Endothelial cell (in vitro differentiated cells): Measurements from ENCODE around the gene TRPC4AP. TPM values are rescaled to one million over a fixed set of nuclear protein-coding genes. Genes with fewer than 3 reads are reported as not detected.
"Not testable (repeated sequence)": the region's sequence is repeated elsewhere in the genome, so short reads cannot be mapped to it uniquely, and the experiment has no call there.

Experiments
- DNase-seq: peaks from one replicate; pipeline ENCODE4 v3.0.0; 2021; ENCODE audit warnings: low spot score
- H3K27ac Mint-ChIP-seq: one replicate; pipeline ENCODE4 v1.8.0; 2021; ENCODE audit warnings: mixed read lengths, inconsistent platforms; ENCODE audit not compliant: unreplicated experiment
- H3K27me3 Mint-ChIP-seq: one replicate; pipeline ENCODE4 v1.8.0; 2021; ENCODE audit warnings: mild to moderate bottlenecking, moderate library complexity, mixed read lengths, inconsistent platforms; ENCODE audit not compliant: unreplicated experiment
- H3K36me3 Mint-ChIP-seq: one replicate; pipeline ENCODE4 v1.8.0; 2021; ENCODE audit warnings: mild to moderate bottlenecking, low read depth, mixed read lengths, inconsistent platforms; ENCODE audit not compliant: unreplicated experiment
- H3K4me1 Mint-ChIP-seq: one replicate; pipeline ENCODE4 v1.8.0; 2021; ENCODE audit warnings: mild to moderate bottlenecking, mixed read lengths, inconsistent platforms; ENCODE audit not compliant: unreplicated experiment
- H3K4me3 Mint-ChIP-seq: one replicate; pipeline ENCODE4 v1.8.0; 2021; ENCODE audit warnings: mild to moderate bottlenecking, mixed read lengths, inconsistent platforms; ENCODE audit not compliant: unreplicated experiment
- H3K9me3 Mint-ChIP-seq: one replicate; pipeline ENCODE4 v1.8.0; 2021; ENCODE audit warnings: mixed read lengths, inconsistent platforms; ENCODE audit not compliant: unreplicated experiment
- total RNA-seq: library from RNA; stranded (reverse); fragmentation: NEBNext Ultra II Directional; extraction: Animal tissue kit (Norgen Biotek cat#: 25700); gene quantifications from one replicate; pipeline ENCODE4 v1.2.1, GENCODE V29; 2021; ENCODE audit not compliant: unreplicated experiment
- TF ChIP-seq, protein P1 (sequence below): fragments of 200-600 bp; sonication (generic); IDR thresholded peaks from one replicate; pipeline ENCODE4 v1.5.0; 2021; ENCODE audit warnings: antibody characterized with exemption; ENCODE audit not compliant: unreplicated experiment

Gene TRPC4AP
- total RNA-seq, 1 donor from 2014 or later = 109 TPM

DNA sequence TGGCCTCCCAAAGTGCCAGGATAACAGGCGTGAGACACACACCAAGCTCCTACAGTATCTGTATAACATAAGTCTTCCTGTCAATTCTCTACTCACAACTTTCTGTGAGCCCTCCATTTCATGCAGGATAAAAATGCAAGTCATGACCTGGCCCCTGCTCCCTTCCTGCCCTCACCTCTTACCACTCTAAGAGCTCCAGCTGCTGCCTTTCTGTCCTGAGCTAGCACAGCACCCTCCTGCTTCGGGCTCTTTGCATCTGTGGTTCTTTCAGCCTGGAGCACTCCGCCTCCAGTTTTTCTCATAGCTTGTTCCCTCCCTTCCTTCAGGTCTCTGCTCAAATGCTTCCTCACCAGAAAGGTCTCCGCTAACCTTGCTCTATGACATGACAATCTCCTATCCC is 23.7 kb upstream of the TRPC4AP start:
- H3K27me3 Mint-ChIP-seq = peaks cover 2% of the 10 kb centered on the region
- peak overlapping the region; percentile 15 for H3K4me3 Mint-ChIP-seq
- no peaks in the 10 kb centered on the region for H3K9me3 Mint-ChIP-seq
- no peak for DNase-seq
- TF ChIP-seq, protein P1, sequence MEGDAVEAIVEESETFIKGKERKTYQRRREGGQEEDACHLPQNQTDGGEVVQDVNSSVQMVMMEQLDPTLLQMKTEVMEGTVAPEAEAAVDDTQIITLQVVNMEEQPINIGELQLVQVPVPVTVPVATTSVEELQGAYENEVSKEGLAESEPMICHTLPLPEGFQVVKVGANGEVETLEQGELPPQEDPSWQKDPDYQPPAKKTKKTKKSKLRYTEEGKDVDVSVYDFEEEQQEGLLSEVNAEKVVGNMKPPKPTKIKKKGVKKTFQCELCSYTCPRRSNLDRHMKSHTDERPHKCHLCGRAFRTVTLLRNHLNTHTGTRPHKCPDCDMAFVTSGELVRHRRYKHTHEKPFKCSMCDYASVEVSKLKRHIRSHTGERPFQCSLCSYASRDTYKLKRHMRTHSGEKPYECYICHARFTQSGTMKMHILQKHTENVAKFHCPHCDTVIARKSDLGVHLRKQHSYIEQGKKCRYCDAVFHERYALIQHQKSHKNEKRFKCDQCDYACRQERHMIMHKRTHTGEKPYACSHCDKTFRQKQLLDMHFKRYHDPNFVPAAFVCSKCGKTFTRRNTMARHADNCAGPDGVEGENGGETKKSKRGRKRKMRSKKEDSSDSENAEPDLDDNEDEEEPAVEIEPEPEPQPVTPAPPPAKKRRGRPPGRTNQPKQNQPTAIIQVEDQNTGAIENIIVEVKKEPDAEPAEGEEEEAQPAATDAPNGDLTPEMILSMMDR = no peak
- peaks cover 45% of the 10 kb centered on the region for H3K36me3 Mint-ChIP-seq
- H3K4me1 Mint-ChIP-seq = peaks cover 14% of the 10 kb centered on the region
- peak overlapping the region; percentile 39 for H3K27ac Mint-ChIP-seq

DNA sequence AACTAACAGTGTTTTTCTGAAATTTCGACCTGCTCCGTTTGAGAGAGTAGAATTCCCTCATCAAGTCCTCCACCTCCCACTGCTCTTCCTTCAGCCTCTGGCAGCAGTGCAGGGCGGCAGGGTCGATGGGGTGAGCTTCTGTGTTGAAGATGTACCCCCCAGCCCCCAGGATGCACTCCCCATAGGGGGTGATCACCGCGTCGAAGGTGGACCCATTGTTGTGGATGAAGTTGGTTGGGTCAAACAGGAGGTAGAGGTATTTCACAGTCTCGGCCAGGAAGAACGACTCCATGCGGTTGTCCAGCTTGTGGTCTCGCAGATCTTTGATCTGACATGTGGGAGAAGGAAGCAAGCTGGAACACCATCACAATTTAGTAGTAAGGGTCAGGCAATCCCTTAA is 23.0 kb upstream of the TRPC4AP start:
- Mint-ChIP-seq H3K4me1 (peaks cover 15% of the 10 kb centered on the region), H3K4me3 (peak overlapping the region; percentile 8), H3K9me3 (no peaks in the 10 kb centered on the region), H3K27me3 (peaks cover 2% of the 10 kb centered on the region), H3K27ac (no peak overlapping the region), H3K36me3 (peaks cover 41% of the 10 kb centered on the region)
- no peak for DNase-seq
- TF ChIP-seq, protein P1 = no peak

DNA sequence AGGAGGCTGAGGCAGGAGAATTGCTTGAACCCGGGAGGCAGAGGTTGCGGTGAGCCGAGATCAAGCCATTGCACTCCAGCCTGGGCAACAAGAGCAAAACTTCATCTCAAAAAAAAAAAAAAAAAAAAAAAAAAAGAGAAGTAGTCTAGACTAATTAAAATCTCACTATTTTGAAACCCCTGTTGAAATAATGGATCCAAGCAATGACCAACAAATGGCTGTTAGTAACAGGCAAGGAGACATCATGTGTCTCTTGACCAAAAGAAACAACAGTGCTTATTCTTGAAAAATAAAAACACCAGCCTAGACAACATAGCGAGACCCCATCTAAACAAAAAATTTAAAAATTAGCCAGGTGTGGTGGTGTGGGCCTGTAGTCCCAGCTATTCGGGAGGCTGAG is 19.7 kb upstream of the TRPC4AP start:
- not testable (repeated sequence) for DNase-seq, H3K4me3 Mint-ChIP-seq, H3K27ac Mint-ChIP-seq, H3K27me3 Mint-ChIP-seq, H3K9me3 Mint-ChIP-seq
- peaks cover 17% of the 10 kb centered on the region for H3K36me3 Mint-ChIP-seq
- H3K4me1 Mint-ChIP-seq = peaks cover 14% of the 10 kb centered on the region

DNA sequence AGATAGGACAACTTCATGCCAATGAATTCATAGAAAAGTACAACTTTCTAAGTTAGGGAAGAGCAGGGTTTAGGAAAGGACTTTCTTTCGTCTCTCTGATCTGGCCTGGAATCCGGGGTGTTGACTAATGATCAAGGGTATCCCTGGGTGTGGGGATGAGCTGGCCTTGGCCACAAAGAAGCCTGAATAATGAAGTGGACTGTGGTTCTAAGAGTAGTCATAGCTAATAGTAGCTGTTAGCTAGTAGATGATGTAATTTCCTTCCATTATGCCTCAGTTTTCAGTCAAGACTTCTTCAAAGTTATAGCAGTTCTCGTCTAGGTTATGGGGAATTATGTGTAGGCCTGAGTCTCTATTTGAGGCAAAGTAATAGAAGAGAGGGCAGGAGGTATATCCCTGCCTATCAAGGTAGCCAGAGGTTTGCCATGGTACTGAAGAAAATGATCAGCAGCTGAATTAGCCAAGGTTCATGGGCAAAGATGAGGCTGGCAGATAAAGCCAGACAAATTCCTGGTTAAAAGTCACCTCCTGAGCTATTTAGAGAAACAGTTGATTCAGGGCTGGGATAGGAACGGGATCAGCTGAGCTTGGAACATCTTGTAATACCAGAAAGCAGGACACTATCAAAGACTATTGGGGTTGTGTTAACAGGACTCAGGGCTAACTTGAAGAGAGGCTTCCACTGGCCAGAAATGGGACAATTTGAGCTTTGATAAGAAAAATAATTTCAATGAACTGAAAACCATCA is 18.7 kb upstream of the TRPC4AP start:
- TF ChIP-seq, protein P1 = no peak
- Mint-ChIP-seq H3K9me3 (no peaks in the 10 kb centered on the region), H3K27ac (peak overlapping the region; percentile 43), H3K27me3 (no peaks in the 10 kb centered on the region), H3K4me3 (no peak overlapping the region), H3K36me3 (peaks cover 13% of the 10 kb centered on the region), H3K4me1 (peaks cover 14% of the 10 kb centered on the region)
- no peak for DNase-seq

DNA sequence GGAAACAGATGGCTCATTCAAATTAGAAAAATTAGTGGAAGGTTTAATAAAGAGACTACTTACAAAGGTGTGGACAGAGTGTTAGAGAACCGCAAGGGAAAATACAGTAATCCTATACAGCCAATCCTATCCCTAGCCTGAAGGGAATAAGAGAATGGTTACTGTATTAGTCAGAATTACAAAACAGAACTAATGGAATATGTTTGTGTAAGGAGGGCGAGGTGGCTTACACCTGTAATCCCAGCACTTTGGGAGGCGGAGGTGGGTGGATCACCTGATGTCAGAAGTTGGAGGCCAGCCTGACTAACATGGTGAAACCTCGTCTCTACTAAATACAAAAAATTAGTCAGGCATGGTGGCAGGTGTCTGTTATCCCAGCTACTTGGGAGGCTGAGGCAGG is 16.3 kb upstream of the TRPC4AP start:
- Mint-ChIP-seq H3K27me3 (no peaks in the 10 kb centered on the region), H3K4me1 (peaks cover 14% of the 10 kb centered on the region), H3K36me3 (peaks cover under 1% of the 10 kb centered on the region), H3K4me3 (no peak overlapping the region), H3K27ac (no peak overlapping the region), H3K9me3 (no peaks in the 10 kb centered on the region)
- TF ChIP-seq, protein P1 = no peak
- DNase-seq = no peak
